Osteocyte (in vitro differentiated cells): ENCODE measurements around the gene CHN1. TPM values are rescaled to one million over a fixed set of nuclear protein-coding genes. Genes with fewer than 3 reads are reported as not detected.

Experiments used
- DNase-seq: peaks from one replicate; pipeline ENCODE4 v3.0.0; 2021; ENCODE audit warnings: mixed read lengths; ENCODE audit not compliant: unreplicated experiment; ENCODE audit errors: extremely low spot score
- H3K27ac Mint-ChIP-seq: one replicate; pipeline ENCODE4 v1.8.0; 2021; ENCODE audit warnings: mild to moderate bottlenecking, mixed read lengths; ENCODE audit not compliant: unreplicated experiment
- H3K27me3 Mint-ChIP-seq: one replicate; pipeline ENCODE4 v1.8.0; 2021; ENCODE audit warnings: mixed read lengths; ENCODE audit not compliant: unreplicated experiment
- H3K36me3 Mint-ChIP-seq: one replicate; pipeline ENCODE4 v1.8.0; 2021; ENCODE audit warnings: mixed read lengths; ENCODE audit not compliant: unreplicated experiment
- H3K4me1 Mint-ChIP-seq: one replicate; pipeline ENCODE4 v1.8.0; 2021; ENCODE audit warnings: mixed read lengths; ENCODE audit not compliant: unreplicated experiment
- H3K4me3 Mint-ChIP-seq: one replicate; pipeline ENCODE4 v1.8.0; 2021; ENCODE audit warnings: mild to moderate bottlenecking, moderate library complexity, mixed read lengths; ENCODE audit not compliant: unreplicated experiment
- H3K9me3 Mint-ChIP-seq: one replicate; pipeline ENCODE4 v1.8.0; 2021; ENCODE audit warnings: mixed read lengths; ENCODE audit not compliant: unreplicated experiment
- total RNA-seq: library from RNA; stranded (reverse); gene quantifications from 2 replicates; pipeline ENCODE4 v1.2.1, GENCODE V29; 2021
- TF ChIP-seq, protein P1 (sequence below): fragments of 200-600 bp; sonication (generic); IDR thresholded peaks from 2 replicates; pipeline ENCODE4 v1.5.0; 2021; ENCODE audit warnings: antibody characterized with exemption, mild to moderate bottlenecking, moderate library complexity

The CHN1 gene
- total RNA-seq, 1 donor from 2014 or later: 22.3 TPM

DNA sequence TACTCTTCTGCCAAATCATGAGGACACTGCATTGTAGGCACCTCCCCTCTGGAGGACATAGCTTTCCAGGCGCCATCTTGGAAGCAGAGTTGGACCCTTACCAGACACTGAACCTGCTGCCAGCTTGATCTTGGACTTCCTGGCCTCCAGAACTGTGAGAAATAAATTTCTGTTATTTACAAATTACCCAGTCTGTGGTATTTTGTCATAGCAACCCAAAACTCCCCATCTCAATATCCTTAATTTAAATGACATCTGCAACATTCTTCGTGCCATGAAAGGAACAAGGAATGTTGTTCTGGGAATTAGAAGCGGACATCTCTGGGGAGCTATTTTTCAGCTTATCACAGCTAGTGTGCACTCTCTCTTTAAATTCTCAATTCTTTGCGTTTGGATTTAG, 183.6 kb downstream of the CHN1 start:
- H3K27ac Mint-ChIP-seq: no peak overlapping the region
- DNase-seq: no peak
- H3K36me3 Mint-ChIP-seq: peaks cover 21% of the 10 kb centered on the region
- H3K27me3 Mint-ChIP-seq: no peaks in the 10 kb centered on the region
- no peaks in the 10 kb centered on the region for H3K9me3 Mint-ChIP-seq
- H3K4me3 Mint-ChIP-seq: no peak overlapping the region
- H3K4me1 Mint-ChIP-seq: peaks cover 18% of the 10 kb centered on the region
- TF ChIP-seq, protein P1, sequence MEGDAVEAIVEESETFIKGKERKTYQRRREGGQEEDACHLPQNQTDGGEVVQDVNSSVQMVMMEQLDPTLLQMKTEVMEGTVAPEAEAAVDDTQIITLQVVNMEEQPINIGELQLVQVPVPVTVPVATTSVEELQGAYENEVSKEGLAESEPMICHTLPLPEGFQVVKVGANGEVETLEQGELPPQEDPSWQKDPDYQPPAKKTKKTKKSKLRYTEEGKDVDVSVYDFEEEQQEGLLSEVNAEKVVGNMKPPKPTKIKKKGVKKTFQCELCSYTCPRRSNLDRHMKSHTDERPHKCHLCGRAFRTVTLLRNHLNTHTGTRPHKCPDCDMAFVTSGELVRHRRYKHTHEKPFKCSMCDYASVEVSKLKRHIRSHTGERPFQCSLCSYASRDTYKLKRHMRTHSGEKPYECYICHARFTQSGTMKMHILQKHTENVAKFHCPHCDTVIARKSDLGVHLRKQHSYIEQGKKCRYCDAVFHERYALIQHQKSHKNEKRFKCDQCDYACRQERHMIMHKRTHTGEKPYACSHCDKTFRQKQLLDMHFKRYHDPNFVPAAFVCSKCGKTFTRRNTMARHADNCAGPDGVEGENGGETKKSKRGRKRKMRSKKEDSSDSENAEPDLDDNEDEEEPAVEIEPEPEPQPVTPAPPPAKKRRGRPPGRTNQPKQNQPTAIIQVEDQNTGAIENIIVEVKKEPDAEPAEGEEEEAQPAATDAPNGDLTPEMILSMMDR: no peak

DNA sequence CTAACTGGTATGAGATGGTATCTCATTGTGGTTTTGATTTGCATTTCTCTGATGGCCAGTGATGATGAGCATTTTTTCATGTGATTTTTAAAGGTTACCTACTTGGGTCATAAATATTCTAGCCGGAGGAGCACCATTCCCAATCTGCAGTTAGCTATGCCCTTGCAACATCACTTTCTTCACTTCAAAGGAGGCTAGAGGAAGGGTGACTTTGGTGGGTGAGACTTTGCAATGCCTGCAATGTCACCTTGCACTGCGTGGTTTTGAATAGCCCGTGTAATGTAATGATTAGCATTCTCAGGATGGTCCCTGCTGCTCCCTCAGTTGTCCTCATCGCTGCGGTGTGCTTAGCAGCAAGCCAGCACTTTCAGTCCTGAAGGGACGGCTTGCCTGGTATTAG, 184.8 kb downstream of the CHN1 start:
- H3K4me1 Mint-ChIP-seq: peaks cover 11% of the 10 kb centered on the region
- no peak for DNase-seq
- TF ChIP-seq, protein P1: no peak
- H3K4me3 Mint-ChIP-seq: no peak overlapping the region
- peaks cover 27% of the 10 kb centered on the region for H3K36me3 Mint-ChIP-seq
- H3K27me3 Mint-ChIP-seq: no peaks in the 10 kb centered on the region
- no peak overlapping the region for H3K27ac Mint-ChIP-seq
- no peaks in the 10 kb centered on the region for H3K9me3 Mint-ChIP-seq

DNA sequence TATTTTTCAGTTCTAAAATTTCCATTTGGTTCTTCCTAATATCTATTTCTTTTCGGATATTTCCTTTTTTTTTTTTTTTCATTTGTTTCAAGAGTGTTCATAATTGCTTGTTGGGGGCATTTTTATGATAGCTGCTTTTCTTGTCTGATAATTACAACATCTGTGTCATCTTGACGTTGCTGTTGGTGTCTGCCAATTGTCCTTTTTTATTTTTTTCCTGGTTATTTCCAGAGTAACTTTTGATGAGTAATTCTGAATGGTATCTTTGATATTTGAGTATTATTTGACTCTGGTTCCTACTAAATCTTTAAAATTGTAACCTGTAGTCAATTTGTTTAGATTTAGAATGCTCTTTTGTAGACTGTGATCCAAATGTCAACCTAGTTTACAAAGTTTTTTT, 189.7 kb downstream of the CHN1 start:
- Mint-ChIP-seq H3K27me3 (no peaks in the 10 kb centered on the region), H3K9me3 (no peaks in the 10 kb centered on the region), H3K4me1 (peaks cover 3% of the 10 kb centered on the region), H3K4me3 (no peak overlapping the region), H3K36me3 (peaks cover 21% of the 10 kb centered on the region), H3K27ac (no peak overlapping the region)
- TF ChIP-seq, protein P1: no peak
- DNase-seq: no peak

DNA sequence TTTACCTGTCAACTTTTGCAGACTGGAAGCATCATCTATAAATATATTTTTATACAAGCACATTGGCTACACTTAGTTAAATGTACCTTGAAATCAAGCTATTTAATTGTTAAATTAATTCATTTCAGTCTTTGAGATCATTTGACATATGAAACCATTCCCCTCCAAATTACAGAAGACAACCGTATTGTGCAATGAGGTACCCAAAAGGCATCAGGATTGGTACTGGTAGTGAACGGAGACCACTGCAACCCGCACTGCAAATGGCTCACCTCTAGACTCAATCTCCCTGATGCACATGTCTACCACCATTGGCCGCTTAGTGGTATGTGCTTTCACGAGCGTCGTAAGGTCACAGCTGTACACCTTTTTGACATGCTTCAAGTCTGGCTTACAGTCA, 193.1 kb downstream of the CHN1 start:
- H3K27ac Mint-ChIP-seq: no peak overlapping the region
- H3K4me3 Mint-ChIP-seq: no peak overlapping the region
- TF ChIP-seq, protein P1: no peak
- no peak for DNase-seq
- H3K9me3 Mint-ChIP-seq: no peaks in the 10 kb centered on the region
- H3K27me3 Mint-ChIP-seq: no peaks in the 10 kb centered on the region
- peaks cover 27% of the 10 kb centered on the region for H3K36me3 Mint-ChIP-seq
- peaks cover 21% of the 10 kb centered on the region for H3K4me1 Mint-ChIP-seq

DNA sequence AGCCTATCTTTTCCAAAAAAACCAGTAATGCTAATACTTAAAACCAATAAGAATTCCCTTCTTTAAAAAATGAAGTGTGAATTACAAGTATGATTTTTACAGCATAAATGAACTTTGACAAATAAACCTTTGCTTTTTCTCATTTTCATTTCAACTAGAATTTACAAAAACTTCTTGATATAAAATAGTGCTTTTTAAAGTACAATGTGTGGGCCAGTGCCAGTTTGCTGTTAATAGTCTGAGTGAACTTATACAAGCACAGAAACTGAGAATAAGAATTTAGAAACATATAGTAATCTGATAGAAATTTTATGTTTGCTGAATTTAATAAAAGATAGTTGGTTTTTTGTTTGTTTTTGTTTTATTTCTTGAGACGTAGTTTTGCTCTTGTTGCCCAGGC, 197.2 kb downstream of the CHN1 start:
- Mint-ChIP-seq H3K9me3 (no peaks in the 10 kb centered on the region), H3K27ac (peak overlapping the region; percentile 92)
- TF ChIP-seq, protein P1: no peak

More for the DNA sequence above, 197.2 kb downstream of the CHN1 start:
- H3K36me3 Mint-ChIP-seq: peaks cover 33% of the 10 kb centered on the region
- H3K27me3 Mint-ChIP-seq: no peaks in the 10 kb centered on the region
- no peak for DNase-seq
- H3K4me3 Mint-ChIP-seq: no peak overlapping the region
- peaks cover 31% of the 10 kb centered on the region for H3K4me1 Mint-ChIP-seq
